Measurements from ENCODE around the gene ABI1.

DNA sequence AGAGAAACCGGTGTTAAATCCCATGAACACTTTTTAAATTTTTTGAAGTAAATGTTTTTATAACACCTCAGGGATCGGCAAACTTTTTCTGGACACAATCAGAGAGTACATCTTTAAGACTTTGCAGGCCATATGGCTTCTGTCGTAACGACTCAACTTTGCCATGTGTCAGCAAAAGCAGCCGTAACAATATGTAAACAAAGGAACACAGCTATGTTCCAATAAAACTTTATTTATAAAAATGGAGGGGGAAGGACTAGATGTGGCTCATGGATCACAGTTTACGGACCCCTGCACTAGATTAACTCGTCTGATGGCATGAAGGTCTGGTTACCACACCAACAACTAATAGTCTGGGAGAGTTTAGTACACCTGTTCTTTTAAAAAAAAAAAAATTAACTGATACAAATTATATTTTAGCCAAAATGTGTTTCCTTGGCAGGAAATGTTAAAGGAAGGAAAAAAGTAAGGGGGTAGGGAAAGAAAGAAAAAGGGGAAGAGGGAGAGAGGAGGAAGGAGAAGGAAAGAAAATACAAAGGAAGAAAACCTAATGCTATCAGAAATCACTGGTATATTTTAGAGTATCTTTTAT lies 50.2 kb downstream of the ABI1 start:
- TF ChIP-seq CTCF (IDR thresholded peaks at IDR 0.05) (no peak), POLR2AphosphoS5 (IDR thresholded peaks at IDR 0.05) (no peak)
